Psoas muscle (tissue), 8 donors: Measurements from ENCODE around the gene CHRDL2. TPM values are rescaled to one million over a fixed set of nuclear protein-coding genes. Genes with fewer than 3 reads are reported as not detected.

ENCODE experiments used
- ATAC-seq, 4 donors: fragments of 200-7000 bp; cut with Tn5 transposase; one replicate each; pipeline ENCODE4 v1.9.1; 2020; ENCODE audit warnings: moderate library complexity in 3 of 4, mild to moderate bottlenecking in 2 of 4
- DNase-seq, 2 donors: peaks; one replicate each; pipeline ENCODE4 v3.0.0-alpha.2; 2020
- H3K27ac ChIP-seq: fragments of 200-600 bp; one replicate; pipeline ENCODE4 v1.8.0; 2022
- H3K27me3 ChIP-seq, 3 donors: fragments of 200-600 bp in 1 of 3; one replicate each; pipeline versions ENCODE4 v1.6.1 to v1.8.0; 2013 to 2022; ENCODE audit warnings: low read length in 2 of 3, mild to moderate bottlenecking in 2 of 3, moderate library complexity in 1 of 3; ENCODE audit not compliant: insufficient read depth in 3 of 3
- H3K36me3 ChIP-seq, 2 donors: fragments of 200-600 bp in 1 of 2; one replicate each; pipeline versions ENCODE4 v1.6.1 to v1.8.0; 2013 to 2022; ENCODE audit warnings: low read depth in 1 of 2, mild to moderate bottlenecking in 1 of 2, moderate library complexity in 1 of 2; ENCODE audit not compliant: insufficient read depth in 1 of 2
- H3K4me1 ChIP-seq: fragments of 200-600 bp; one replicate; pipeline ENCODE4 v1.8.0; 2022
- H3K4me3 ChIP-seq: fragments of 200-600 bp; one replicate; pipeline ENCODE4 v1.8.0; 2022; ENCODE audit warnings: mild to moderate bottlenecking
- H3K9me3 ChIP-seq: fragments of 200-600 bp; one replicate; pipeline ENCODE4 v1.8.0; 2022
- CTCF ChIP-seq: fragments of 200-600 bp; IDR thresholded peaks from one replicate; pipeline ENCODE4 v1.8.0; 2022; ENCODE audit warnings: antibody characterized with exemption
- WGBS, 3 donors: extraction: QIAGEN DNeasy Blood & Tissue Kit; methylation state at CpG; one replicate each; pipeline versions ENCODE4 v1.1.6 to v1.1.7; 2013; 5-methylcytosine and 5-hydroxymethylcytosine counted together
- intact Hi-C, 2 donors: fragments of 100-400 bp; cut with DNase I; formaldehyde crosslinking; loops; one replicate each; pipeline versions ENCODE4 v1.11.0 to v1.14.2; 2022
- polyA plus RNA-seq, 3 donors: library from polyadenylated mRNA; stranded (reverse); fragments of 200-250 nt; gene quantifications; one replicate each; pipeline ENCODE4 v1.2.3, GENCODE V29; 2013
- total RNA-seq, 4 donors: library from RNA; stranded (reverse); fragmentation: NEBNext Ultra II Directional in 2 of 4; extraction: Animal tissue kit (Norgen Biotek cat#: 25700) in 2 of 4; gene quantifications; one replicate each; pipeline versions ENCODE4 v1.2.1 to v1.2.4, GENCODE V29; 2021 to 2023
- donor health status: healthy with polysubstance abuse.
- donor health status: DM: no; HTN: no; CAD: no; lungs with moderate emphysema.
- donor health status: Bipolar disorder and iron deficiency.
- donor health status: healthy.
- donor health status: DM: yes; HTN: yes; CAD: no.
- donor health status: DM: no; HTN: no; CAD: no.
- donor health status: DM: no; HTN: no; CAD: no.
- donor health status: DM: yes; HTN: yes; CAD: no.

The CHRDL2 gene
- total and polyA plus RNA-seq, 7 donors, result 0.39 to 14.1 (median 3.1) TPM

GRCh38 chr11:74647831-74648230, 83.4 kb downstream of the CHRDL2 start:
- H3K36me3 ChIP-seq, result no peaks in the 10 kb centered on the region
- H3K27ac ChIP-seq, result no peak overlapping the region
- no peak overlapping the region for H3K4me3 ChIP-seq
- intact Hi-C loops, result no loop called here
- H3K4me1 ChIP-seq, result no peaks in the 10 kb centered on the region
- no peaks in the 10 kb centered on the region for H3K27me3 ChIP-seq
- 89 to 93% (median 90%) methylated on average over 3 of the region's 3 CpGs for WGBS, 3 donors
- no peaks in the 10 kb centered on the region for H3K9me3 ChIP-seq
- no peak for TF ChIP-seq CTCF
- ATAC-seq (no peak), DNase-seq (no peak)

DNA sequence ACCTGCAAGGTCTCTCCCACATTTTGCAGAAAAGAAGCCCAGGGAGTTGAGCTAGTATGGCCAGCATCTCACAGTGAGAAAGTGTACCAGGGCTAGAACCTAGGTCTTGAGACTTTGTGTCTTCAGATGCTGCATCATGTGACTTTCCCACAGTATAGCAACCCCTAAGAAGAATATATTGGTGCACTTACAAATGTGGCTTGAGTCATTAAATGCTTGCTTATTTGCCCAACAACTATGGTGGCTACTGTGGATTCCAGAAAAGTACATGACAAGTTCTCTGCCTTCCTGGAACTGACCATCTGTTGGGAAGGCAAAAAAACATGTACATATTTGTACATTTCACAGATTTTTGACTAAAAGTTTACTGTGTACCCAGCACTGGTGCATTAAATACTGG, 83.8 kb downstream of the CHRDL2 start:
- Histone ChIP-seq H3K36me3 (peaks cover 0 to under 1% of the 10 kb centered on the region in 2 donors), H3K27me3 (no peaks in the 10 kb centered on the region), H3K4me3 (no peak overlapping the region), H3K4me1 (no peaks in the 10 kb centered on the region), H3K27ac (no peak overlapping the region), H3K9me3 (no peaks in the 10 kb centered on the region)
- ATAC-seq, result no peak
- no peak for DNase-seq
- intact Hi-C loops, result no loop called here
- TF ChIP-seq CTCF, result no peak

- no peaks in the 10 kb centered on the region for H3K4me1 ChIP-seq
- H3K27me3 ChIP-seq, result no peaks in the 10 kb centered on the region
- intact Hi-C loops, result no loop called here
- peaks cover 0 to 5% of the 10 kb centered on the region in 2 donors for H3K36me3 ChIP-seq
- H3K27ac ChIP-seq, result no peak overlapping the region
- DNase-seq (no peak), ATAC-seq (no peak)
- no peaks in the 10 kb centered on the region for H3K9me3 ChIP-seq
- 88 to 93% (median 91%) methylated on average over 7 of the region's 7 CpGs for WGBS, 3 donors
- H3K4me3 ChIP-seq, result no peak overlapping the region
- no peak for TF ChIP-seq CTCF
These were observed 84.3 kb downstream of the CHRDL2 start for GRCh38 chr11:74646954-74647353.

Other genes with a start within 250 kb of the CHRDL2 start
- 1 to 10 TPM; 4.0 to 5.4 (median 4.4) TPM for gene LIPT2, start 237.7 kb downstream of the CHRDL2 start, total RNA-seq
- gene LIPT2, start 237.7 kb downstream of the CHRDL2 start, polyA plus RNA-seq, result 1 to 10 TPM in 2 of 3 donors, under 1 TPM in 1; 0.94 to 4.5 (median 2.1) TPM
- gene POLD3, start 138.8 kb downstream of the CHRDL2 start, total RNA-seq, result 10 to 100 TPM in 1 of 4 donors, 1 to 10 TPM in 3; 7.0 to 10.2 (median 7.4) TPM
- gene POLD3, start 138.8 kb downstream of the CHRDL2 start, polyA plus RNA-seq, result 1 to 10 TPM; 7.2 to 9.2 (median 8.8) TPM
- gene RNF169, start 17.4 kb upstream of the CHRDL2 start, total RNA-seq, result 10 to 100 TPM; 14.0 to 15.9 (median 14.8) TPM
- 1 to 10 TPM; 3.9 to 5.8 (median 5.1) TPM for gene RNF169, start 17.4 kb upstream of the CHRDL2 start, polyA plus RNA-seq
- 10 to 100 TPM in 1 of 4 donors, 1 to 10 TPM in 3; 5.5 to 15.1 (median 7.5) TPM for gene XRRA1, start 217.7 kb upstream of the CHRDL2 start, total RNA-seq
- 1 to 10 TPM; 3.1 to 9.3 (median 6.9) TPM for gene XRRA1, start 217.7 kb upstream of the CHRDL2 start, polyA plus RNA-seq
- 10 to 100 TPM; 51.1 to 95.1 (median 63.6) TPM for gene SPCS2, start 217.8 kb upstream of the CHRDL2 start, total RNA-seq
- 100 to 1,000 TPM in 2 of 3 donors, 10 to 100 TPM in 1; 78.9 to 132 (median 104) TPM for gene SPCS2, start 217.8 kb upstream of the CHRDL2 start, polyA plus RNA-seq